ENCODE measurements around the gene NEK10.
"Not testable (repeated sequence)": the region's sequence is repeated elsewhere in the genome, so short reads cannot be mapped to it uniquely, and the experiment has no call there.

GRCh38 chr3:27286467-27286866, 82.7 kb downstream of the NEK10 start:
- not testable (repeated sequence) for TF ChIP-seq CTCF, POLR2A (IDR thresholded peaks at IDR 0.05)
